SHP77 (cell line): ENCODE measurements around the gene PLEKHA6.
A peak's percentile ranks its signal among the peaks of the same experiment; 100 is the strongest.

ENCODE experiments used
- DNase-seq, 2 experiments: peaks; one replicate each; lab custom pipeline; 2025; lab: John Stamatoyannopoulos, UW

PLEKHA6 gene

GRCh38 chr1:204357551-204358490 lies 1.9 kb downstream of the PLEKHA6 start:
- no peak for DNase-seq

GRCh38 chr1:204356997-204357396 lies 2.7 kb downstream of the PLEKHA6 start:
- no peak for DNase-seq

GRCh38 chr1:204355913-204356312 lies 3.8 kb downstream of the PLEKHA6 start:
- no peak for DNase-seq

GRCh38 chr1:204354579-204354978 lies 5.2 kb downstream of the PLEKHA6 start:
- DNase-seq, result no peak

GRCh38 chr1:204353213-204353910 lies 6.4 kb downstream of the PLEKHA6 start:
- DNase-seq, result no peak

- peak; percentile 24 to 58 for DNase-seq
These were observed 8.7 kb downstream of the PLEKHA6 start for GRCh38 chr1:204350857-204351573.

- no peak for DNase-seq
These were observed 9.4 kb downstream of the PLEKHA6 start for GRCh38 chr1:204350312-204350711.

GRCh38 chr1:204349602-204350001 lies 10.1 kb downstream of the PLEKHA6 start:
- no peak for DNase-seq

GRCh38 chr1:204348722-204349121 lies 11.0 kb downstream of the PLEKHA6 start:
- DNase-seq, result no peak

- DNase-seq, result no peak
These were observed 11.5 kb downstream of the PLEKHA6 start for GRCh38 chr1:204348242-204348641.

GRCh38 chr1:204345941-204346645 lies 13.6 kb downstream of the PLEKHA6 start:
- DNase-seq, result no peak

GRCh38 chr1:204345438-204345841 lies 14.3 kb downstream of the PLEKHA6 start:
- no peak for DNase-seq

- DNase-seq, result no peak
These were observed 14.9 kb downstream of the PLEKHA6 start for GRCh38 chr1:204344665-204345355.

- no peak for DNase-seq
These were observed 15.9 kb downstream of the PLEKHA6 start for GRCh38 chr1:204343802-204344201.

GRCh38 chr1:204343247-204343646 lies 16.5 kb downstream of the PLEKHA6 start:
- DNase-seq, result no peak

- no peak for DNase-seq
These were observed 17.4 kb downstream of the PLEKHA6 start for GRCh38 chr1:204342310-204342709.

GRCh38 chr1:204341380-204341779 lies 18.3 kb downstream of the PLEKHA6 start:
- DNase-seq, result no peak

GRCh38 chr1:204340081-204340889 lies 19.4 kb downstream of the PLEKHA6 start:
- DNase-seq, result no peak

- no peak for DNase-seq
These were observed 20.2 kb downstream of the PLEKHA6 start for GRCh38 chr1:204339541-204339940.

- no peak for DNase-seq
These were observed 20.7 kb downstream of the PLEKHA6 start for GRCh38 chr1:204338997-204339396.
